ENCODE results near the gene TSPEAR.

TSPEAR gene

DNA sequence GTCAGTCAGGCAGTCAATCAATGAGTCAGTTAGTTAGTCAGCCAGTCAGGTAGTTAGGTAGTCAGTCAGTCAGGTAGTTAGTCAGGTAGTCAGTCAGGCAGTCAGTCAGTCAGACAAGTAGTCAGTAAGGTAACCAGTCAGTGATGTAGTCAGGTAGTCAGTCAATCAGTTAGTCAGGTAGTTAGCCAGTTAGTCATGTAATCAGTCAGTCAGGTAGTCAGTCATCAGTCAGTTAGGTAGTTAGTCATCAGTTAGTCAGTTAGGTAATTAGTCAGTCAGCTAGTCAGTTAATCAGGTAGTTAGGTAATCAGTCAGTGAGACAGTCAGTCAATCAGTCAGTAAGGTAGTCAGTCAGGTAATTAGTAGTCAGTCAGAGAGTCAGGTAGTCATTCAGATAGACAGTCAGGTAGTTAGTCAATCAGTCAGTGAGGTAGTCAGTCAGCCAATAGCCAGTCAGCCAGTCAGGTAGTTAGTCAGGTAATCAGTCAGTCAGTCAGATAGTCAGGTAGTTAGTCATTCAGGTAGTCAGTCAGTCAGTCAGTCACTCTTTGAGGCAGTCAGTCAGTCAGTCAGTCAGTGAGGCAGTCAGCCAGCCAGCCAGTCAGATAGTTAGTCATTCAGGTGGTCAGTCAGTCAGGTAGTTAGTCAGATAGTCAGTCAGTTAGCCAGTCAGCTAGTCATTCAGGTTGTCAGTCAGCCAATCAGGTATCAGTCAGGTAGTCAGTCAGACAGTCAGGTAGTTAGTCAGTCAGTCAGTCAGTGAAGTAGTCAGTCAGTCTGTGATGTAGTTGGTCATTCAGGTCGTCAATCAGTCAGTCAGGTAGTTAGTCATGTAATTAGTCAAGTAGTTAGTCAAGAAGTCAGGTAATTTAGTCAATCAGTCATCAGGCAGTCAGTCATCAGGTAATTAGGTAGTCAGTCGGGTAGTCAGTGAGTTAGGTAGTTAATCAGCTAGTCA lies 186.7 kb downstream of the TSPEAR start:
- DNase-seq, result no peak

DNA sequence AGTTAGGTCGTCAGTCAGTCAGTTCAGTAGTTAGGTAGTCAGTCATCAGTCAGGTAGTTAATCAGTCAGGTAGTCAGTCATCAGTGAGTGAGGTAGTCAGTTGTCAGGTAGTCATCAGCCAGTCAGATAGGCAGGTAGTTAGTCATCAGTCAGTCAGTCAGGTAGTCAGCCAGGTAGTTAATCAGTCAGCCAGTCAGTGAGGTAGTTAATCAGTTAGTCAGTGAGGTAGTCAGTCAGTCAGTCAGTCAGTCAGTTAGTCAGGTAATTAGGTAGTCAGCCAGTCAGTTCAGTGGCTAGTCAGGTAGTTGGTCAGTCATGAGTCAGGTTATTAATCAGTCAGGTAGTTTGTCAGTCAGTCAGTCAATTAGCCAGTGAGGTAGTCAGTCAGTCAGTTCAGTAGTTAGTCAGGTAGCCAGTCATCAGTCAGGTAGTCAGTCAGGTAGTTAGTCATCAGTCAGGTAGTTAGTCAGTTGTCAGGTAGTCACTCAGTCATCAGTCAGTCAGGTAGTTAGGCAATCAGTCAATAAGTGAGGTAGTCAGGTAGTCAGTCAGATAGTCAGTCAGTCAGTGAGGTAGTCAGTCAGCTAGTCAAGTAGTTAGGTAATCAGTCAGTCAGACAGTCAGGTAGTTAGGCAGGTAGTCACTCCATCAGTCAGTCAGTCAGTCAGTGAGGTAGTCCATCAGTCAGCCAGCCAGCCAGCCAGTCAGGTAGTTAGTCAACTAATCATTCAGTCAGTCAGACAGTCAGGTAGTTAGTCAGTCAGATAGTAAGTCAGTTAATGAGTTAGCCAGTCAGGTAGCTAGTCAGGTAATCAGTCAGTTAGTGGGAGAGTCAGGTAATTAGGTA lies 187.6 kb downstream of the TSPEAR start:
- no peak for DNase-seq

DNA sequence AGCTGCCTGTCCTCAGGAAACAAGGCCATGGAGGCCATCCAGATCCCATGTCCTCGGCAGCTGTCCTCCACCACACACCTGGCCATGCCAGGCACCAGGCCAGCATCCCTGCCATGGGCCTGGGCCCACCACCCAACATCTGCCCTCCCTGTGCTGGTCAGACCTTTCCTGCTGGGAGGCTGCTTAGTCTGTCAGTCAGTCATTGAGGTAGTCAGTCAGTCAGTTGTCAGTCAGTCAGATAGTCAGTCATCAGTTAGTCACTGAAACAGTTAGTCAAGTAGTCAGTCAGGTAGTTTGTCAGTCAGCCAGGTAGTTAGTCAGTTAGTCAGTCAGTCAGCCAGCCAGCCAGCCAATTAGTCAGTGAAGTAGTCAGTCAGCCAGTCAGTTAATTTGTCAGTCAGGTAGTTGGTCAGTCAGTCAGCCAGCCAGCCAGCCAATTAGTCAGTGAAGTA lies 188.6 kb downstream of the TSPEAR start:
- no peak for DNase-seq

DNA sequence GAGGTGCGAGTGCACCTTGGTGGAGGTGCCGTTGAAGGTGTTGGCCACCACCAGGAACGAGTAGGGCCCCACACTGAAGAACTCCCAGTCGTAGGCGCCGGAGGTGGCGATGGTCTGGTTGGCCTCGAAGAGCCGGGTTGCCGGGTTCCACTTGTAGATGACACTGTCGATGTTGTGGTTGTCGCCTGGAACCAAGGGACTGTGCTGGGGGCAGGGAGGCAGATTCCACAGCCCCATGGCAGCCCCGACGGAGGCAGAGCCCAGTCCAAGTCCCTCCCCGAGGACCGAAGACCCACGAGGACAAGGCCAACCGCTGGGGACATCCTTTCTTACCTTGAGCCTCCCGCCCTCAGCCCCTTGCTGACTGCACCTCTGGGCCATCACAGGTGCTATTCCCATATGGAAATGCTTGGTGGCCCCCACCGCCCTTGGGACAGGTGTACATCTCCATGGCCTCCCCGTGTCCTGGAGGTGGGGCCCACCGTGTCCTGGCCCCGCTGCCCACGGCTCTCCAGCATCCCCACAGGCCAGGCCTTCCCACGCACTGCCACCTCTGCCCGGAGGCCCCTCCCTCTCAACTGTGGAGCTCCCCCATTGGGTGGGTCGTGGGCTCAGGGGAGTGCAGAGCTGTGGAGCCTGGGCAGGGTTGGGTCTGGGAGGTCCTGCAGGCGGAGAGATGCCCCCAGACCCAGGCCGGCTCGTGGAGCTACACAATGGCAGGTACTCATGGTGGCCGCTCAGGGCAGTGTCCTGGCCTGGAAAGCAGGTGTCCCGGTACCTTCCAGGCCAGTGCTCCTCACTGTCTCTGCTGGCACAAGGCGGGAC lies 189.2 kb downstream of the TSPEAR start:
- DNase-seq, result no peak

DNA sequence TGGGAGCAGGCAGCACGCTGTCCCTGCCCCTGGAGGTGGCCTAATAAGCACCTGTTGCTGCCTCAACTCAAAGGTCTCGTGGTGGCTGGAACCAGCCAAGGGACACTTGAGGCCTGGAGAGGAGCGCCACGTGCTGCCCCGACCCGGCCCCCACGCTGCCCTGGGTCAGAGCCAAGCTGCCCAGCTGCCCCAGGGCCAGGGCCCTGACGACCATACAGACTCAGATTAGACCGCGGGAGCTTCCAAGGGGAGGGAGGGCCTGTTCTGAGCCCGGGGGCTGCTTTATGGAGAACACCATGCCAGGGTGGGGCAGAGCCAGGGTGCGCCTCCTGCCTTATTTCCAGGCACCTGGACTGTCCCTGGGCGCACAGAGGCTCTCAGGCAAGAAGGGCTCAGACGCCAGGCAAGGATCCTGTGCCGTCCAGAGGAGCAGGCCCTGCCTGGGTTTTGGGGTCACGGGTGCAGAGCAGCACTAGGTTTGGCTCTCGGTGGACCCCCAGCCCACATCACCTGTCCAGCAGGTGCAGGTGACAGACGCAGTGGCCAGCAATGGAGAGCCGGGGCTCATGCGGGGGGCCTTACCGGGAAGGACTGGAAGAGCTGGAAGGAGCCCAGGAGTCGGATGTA lies 190.0 kb downstream of the TSPEAR start:
- no peak for DNase-seq

DNA sequence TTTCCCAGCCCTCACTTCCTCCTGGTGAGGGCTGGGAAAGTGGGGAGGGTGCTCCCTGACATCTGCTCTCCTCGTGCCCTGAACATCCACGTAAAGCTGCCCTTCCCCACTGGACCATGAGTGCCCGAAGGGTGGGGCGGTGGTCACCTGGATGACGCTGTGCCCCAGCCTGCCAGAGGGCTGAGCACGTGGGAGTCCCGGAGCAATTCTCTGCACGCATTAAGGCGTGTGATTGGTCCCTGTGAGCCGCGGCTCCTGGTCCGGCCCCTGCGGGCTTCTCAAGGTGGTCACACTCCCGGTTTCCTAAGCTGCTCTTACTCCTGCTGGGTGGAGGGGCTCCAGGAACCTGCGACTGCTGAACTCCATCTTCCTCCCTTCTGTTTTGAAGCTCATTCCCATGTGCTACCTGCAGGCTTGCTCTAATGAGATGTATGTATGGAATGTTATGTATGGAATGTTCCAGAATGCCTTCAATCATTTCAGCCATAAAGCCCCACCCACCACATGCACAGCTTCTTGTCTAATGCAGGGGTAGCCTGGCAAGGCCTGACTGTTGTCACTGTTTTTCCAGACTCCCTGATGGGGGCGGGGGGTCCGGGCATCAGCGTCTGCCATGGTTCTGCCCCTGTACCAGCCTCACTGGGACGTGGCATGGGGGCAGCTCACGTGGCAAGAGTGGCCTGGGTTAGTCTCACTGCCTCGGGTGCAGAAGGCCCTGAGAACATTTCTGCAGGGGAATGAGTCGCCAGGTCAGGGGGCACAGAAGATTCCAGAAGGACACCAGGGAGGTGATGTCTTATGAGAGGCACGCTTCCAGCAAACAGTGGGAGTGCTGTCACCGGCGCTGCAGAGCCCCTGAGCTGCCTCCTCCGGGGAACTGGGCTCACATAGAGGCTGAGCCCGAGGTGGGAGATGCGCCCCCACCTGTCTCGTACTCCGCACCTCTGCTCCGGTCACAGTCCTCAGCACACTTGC lies 190.8 kb downstream of the TSPEAR start:
- no peak for DNase-seq

DNA sequence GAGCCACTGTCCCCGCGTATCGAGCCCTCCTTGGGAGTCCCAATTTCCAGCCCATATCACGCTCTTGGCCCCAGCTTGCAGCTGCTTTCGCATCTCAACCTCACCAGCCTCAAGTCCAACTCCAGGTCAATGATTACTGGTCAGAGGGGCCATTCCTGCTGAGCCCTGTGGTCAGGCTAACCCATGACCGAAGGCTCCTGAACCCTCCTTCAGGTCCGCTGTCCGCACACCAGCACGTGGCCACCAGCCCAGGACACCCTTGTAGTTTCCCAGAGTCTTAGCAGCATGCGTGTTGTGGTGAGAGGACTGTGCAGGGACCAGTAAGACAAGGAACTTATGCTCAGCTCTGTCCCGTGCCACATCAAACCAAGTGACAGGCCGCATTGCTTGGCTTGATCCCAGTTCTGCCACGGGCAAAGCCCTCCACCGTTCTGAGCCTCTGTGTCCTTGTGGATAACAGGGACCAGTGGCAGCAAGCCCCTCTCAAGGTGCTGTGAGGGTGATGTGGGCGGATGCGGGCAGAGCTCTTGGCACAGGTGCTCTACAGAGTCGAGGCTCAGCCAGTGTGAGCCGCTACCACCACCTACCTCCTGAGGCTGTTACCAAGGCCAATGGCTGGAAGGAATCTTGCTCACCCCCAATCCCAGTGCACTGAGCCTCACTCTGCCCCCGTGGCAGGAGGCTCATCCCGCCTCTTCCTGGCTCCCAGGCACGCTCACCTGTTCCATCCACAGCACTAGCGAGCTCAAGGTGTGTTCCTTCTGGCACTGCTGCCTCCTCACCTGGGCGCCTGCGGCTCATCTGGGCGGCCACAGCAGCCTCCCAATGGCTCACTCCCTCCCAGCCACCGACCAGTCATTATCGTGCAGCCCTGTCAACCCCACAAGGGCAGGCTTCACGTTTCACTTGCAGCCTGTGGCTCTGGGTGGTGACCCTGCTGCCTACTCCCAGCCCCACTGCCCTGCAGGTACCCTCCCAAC lies 191.7 kb downstream of the TSPEAR start:
- DNase-seq, result no peak

DNA sequence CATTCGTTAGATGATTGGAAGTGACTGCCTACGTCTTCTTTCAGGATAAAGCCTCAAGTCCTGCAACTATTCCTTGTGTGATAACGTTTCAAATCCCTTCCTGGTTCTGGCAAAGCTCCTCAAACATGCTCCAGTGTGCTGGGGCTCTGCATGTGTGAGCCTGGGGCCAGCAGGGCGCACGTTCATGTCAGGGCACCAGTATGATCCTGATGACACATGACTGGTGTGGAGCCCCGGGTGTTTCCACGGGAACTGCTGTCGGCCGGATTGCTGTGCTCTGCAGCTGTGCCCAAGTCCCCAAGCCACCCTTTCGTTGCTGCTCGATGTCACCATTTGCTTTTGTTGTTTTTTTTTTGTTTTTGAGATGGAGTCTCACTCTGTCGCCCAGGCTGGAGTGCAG lies 192.7 kb downstream of the TSPEAR start:
- DNase-seq, result no peak

DNA sequence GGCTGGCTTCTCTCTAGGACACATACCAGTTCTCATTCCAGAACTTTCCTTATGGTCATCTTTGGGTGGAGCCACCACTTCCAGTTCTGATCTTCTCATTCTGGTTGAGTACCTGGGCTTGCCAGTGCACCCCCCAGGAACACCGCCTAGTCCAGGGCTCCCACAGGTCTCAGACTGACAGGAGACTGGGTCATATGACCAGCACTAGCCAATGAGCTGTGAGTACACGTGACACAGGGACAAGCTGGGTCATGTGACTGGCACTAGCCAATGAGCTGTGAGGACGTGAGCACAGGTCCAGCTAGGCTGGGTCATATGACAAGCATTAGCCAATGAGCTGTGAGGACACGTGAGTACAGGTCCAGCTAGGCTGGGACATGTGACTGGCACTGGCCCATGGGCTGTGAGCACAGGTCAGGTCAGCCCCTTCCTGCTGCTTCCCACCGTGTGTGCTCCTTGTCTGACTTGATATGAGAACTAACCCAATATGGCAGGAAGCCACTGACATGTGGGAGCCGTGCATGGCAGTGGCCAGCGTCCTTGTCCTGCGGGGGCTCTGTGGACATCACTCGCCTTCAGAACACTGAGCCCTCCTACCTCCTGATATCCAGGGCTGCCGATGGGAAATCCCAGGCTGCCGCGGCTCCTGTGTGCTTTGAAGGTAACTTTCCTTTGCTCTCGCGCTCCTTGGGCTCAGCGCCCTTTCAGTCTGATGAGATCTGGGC lies 194.0 kb downstream of the TSPEAR start:
- DNase-seq, result peak; percentile 24

DNA sequence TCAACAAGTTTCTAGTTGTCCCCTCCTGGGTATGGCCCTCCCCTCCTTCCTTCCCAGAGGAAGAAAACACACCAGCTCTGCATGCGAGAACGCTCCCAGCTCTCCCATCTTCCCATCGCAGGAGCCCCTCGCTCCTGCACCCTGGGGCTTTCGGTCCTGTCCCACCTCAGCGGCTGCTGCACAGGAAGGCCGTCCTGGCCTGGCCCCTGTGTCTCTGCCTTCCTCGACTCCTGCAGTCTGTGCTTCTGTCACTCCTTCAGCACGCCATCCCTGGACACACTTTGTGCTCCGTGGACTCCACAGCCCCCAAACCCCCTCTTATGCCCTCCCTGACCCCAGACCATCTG lies 194.6 kb downstream of the TSPEAR start:
- no peak for DNase-seq

DNA sequence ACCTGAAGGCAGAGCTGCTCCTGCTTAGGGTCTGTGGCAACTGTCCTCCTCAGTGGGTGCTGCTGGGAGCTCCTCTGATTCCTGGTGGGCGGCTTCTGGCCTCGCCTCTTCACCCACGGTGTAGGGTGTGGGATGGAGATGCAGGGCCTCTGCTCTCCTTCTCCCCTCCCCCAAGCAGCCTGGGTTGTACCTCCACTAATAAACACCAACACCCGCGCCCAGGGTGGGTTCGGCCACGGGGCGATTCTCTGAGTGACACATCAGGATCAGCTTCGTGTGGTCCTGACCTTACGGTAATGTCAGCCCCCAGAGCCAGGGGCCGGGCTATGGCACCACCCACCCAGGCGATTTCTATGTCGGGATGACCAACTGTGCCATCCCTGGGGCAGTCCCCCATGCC lies 195.0 kb downstream of the TSPEAR start:
- no peak for DNase-seq

DNA sequence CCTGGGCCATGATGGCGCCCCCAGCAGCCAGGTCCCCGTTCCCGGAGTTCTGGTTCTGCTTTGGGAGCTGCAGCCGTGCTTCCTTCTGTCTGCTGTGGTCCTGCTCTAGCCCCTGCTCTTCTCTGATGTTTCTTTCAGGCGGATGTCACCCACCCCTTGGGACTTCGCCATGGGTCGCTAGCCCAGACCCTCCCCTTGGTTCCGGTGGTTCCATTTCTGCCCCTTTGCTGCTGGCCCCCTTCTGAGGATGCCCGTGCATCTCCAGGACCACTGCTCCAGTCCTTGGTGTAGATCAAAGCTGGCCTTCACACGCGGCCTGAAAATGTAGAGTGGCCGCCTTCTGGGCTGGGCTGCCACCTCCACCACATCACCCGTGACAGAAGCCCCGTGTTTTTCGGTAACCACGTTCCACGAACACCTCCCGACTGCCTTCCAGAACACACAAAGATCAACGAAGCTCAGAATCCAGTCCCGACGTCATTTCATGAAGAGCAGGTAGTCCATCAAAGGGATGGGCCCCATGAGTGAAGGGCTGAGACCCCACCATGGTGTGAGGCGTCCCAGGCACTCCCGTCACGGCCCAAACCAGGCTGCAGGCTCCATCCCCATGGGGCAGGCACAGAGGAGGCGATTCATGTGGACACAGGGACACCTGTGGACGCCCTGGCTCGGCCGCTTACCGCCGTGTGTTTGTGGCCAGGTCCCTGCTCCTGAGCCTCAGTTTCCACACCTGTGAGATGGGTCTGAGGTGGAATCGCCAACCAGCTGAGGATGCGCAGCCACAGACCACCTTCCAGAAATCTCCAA lies 195.8 kb downstream of the TSPEAR start:
- DNase-seq, result no peak

DNA sequence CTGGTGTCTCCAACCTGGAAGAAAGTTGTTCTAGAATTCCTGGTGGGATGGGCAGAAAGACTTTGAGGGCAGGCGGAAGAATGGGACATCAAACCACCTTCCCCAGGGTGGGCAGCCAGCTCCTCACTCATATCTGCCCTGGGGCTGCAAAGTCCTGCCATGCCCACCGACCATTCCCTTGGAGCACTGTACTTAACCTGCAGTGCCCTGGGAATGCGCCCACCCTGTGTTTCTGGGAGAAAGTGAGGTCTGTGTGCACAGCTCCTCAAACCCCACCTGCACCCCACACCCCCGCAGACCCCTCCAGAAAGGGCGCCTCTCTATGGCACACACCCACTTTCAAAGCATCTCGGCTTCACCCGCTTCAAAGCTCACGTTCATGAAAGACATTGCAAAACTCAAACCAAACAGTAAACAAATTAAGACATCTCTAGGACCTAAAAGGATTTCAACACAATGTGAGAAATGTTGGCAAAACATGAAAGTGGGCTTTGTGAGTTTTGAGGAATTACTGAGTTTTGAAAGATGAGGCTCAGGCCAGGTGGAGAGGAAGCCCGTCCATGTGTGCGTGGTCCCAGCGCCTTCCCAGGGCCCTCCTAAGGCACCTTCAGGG lies 196.5 kb downstream of the TSPEAR start:
- DNase-seq, result no peak

DNA sequence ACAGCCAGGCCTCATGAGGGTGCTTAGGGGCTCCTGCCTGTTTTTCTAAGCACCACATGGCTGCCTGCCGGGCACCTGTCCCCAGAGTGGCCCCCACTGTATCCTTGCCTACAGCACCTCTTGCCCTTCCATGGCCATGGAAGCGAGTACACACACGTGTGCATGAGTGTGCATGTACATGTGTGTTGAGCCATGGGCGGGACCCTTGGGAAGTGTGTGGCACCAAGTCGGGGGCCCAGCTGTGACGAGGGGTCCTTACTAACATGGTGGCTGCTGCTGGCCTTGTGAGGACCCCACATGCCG lies 197.2 kb downstream of the TSPEAR start:
- no peak for DNase-seq

DNA sequence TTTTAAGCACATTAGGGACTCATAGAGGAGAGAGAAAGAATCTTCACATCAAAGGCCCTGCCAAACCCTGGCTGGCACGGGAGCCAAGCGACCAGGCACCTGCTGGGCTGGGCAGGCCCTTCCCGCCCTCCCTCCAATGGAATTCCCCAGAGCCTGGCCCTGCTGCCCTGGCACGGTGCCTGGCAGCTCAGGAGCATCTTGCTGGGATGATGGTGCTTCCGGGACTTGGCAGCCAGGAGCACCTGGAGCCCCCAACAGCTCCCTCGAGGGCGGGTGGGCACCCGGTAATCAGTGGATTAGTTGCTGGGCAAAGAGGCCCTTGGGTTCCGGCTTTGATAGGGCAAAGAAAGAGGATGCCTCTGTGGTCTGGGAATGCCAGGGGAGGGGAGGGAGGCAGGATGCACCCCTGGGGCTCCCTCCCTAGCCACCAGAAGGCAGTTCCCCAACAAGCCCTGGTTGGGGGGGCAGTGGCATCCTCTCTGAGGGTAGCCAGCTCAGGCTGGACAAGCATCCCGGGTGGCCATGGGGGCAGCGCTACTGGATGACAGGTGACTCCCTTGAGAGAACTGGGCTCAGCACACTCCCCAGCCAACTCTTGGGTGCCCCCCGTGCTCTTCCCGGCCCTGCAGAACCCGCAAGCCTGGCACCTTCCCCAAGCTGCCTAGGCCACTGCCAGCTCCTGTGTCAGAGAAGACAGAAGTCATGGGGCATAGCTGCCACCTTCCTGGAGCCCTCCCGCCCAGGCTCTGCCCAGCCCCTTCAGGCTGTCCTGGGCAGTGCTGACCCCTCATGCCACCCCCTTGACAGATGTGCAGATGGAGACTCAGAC lies 197.8 kb downstream of the TSPEAR start:
- no peak for DNase-seq

DNA sequence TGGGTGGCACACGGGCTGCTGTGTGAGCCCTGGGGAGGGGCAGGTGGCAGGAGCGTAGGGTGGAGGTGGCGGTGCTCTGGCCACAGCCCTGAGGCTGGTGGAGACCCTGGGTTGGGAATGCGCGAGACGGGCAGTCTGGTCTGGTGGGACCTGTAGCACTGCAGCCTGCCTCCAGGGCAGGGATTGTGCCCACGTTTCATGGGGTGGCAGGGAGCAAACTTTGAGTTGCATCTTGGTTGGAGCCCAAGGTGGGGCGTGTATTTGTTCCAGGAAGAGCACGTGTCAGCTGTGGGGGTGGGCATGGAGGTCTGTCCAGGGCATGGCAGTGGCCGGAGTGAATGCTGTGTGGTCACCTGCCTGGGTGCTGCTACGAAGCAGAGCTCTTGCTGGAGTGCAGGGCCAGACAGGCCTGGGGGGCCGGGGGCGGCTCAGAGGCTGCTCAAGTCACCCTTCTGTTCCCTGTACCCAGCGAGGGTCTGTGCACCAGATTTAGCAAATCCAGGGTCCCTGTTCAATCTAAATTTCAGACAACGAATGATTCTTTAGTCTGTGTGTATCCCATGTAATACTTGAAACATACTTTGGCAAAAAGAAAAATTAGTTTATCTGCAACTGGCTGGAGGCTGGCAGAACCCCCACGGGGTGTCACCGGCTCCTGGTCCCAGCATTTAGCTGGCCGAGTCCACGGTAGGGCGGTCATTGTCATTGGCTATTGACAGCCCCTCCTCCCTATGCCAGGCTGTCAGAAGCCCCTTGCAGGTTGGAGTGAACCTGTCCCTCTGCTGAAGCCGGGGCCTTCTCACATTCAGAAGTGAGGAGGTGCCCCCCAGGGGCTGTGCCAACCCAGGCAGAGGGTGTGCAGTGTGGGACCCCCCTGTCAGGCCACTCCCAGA lies 198.6 kb downstream of the TSPEAR start:
- no peak for DNase-seq

Data from EL (cell line).